HG03378 (cell line): Measurements from ENCODE around the gene SERPING1.

ENCODE experiments used
- ATAC-seq: cut with Tn5 transposase; IDR thresholded peaks from one replicate; pipeline ENCODE4 v1.9.1; 2021; ENCODE audit warnings: mild to moderate bottlenecking, moderate library complexity; ENCODE audit not compliant: unreplicated experiment

The SERPING1 gene

DNA sequence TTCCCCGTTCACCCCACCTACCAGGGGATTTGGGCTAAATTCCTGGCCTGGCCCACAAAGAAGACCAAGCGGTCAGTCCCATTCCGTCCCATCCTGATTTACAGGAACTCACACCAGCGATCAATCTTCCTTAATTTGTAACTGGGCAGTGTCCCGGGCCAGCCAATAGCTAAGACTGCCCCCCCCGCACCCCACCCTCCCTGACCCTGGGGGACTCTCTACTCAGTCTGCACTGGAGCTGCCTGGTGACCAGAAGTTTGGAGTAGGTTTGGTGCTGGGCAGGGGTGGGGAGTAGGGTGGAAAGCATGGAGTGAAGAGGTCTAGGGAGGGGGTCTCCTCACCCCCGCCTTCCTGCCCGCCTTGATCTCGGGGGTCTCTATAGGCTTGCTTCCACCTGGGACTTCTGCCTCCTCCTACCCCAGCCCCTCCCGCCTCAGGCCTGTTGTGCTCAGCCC, at the start of gene SERPING1:
Gene SERPING1 (plus strand): TSS at position 225 of the 455 bp plus-strand sequence. CDS start 586 bp downstream, outside the sequence.
- ATAC-seq, result no peak

GRCh38 chr11:57547854-57548377, 49.6 kb upstream of the SERPING1 start:
- ATAC-seq, result peak; percentile 93

DNA sequence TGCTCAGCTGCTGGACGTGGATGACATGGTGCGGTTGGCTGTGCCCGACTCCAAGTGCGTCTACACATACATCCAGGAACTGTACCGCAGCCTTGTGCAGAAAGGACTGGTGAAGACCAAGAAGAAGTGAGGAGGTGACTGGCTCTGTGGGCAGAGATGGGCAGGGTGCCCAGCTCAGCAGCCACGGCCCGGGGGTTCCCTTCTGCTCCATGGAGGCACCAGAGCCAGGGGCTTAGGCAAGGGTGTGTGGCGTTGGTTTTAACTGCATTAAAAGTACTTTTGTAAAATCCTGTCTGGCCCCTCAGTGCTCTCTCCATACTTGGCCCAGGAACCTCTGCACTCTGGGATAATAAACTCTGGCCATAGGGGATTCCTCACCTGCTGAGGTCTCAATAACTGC, 47.5 kb upstream of the SERPING1 start:
- ATAC-seq, result no peak

GRCh38 chr11:57551941-57552340, 45.5 kb upstream of the SERPING1 start:
- no peak for ATAC-seq

GRCh38 chr11:57552479-57552878, 45.0 kb upstream of the SERPING1 start:
- no peak for ATAC-seq

DNA sequence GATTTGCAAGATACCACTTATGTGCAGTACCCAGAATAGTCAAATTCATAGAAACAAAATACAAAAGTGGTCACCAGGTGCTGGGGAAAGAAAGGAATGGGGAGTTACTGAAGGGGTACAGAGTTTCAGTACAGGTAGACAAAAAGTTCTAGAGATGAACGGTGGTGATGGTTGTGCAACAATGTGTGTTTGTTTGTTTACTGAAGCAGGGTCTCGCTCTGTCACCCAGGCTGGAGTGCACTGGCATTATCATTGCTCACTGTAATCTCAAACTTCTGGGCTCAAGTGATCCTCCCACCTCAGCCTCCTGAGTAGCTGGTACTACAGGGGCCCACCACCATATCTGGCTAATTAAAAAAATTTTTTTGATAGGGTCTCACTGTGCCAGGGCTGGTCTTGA, 42.1 kb upstream of the SERPING1 start:
- ATAC-seq, result no peak

- ATAC-seq, result no peak
Observed at GRCh38 chr11:57556041-57556440, 41.4 kb upstream of the SERPING1 start.

GRCh38 chr11:57560146-57560545, 37.3 kb upstream of the SERPING1 start:
- no peak for ATAC-seq

DNA sequence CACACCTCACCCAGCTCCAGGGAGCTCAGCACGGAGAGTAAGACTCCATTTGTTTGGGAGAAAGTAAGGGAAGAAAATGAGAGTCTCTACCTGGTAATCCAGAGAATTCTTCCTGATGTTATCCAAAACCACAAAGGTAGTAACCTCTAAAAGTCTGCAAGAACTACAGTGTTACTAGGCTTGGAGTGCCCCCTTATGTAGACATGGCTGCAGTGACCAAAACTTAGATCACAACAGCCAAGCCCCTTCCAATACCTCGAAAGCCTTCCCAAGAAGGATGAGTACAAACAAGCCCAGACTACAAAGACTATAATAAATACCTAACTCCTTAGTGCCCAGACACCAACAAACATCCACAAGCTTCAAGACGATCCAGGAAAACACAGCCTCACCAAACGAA, 34.9 kb upstream of the SERPING1 start:
- no peak for ATAC-seq

DNA sequence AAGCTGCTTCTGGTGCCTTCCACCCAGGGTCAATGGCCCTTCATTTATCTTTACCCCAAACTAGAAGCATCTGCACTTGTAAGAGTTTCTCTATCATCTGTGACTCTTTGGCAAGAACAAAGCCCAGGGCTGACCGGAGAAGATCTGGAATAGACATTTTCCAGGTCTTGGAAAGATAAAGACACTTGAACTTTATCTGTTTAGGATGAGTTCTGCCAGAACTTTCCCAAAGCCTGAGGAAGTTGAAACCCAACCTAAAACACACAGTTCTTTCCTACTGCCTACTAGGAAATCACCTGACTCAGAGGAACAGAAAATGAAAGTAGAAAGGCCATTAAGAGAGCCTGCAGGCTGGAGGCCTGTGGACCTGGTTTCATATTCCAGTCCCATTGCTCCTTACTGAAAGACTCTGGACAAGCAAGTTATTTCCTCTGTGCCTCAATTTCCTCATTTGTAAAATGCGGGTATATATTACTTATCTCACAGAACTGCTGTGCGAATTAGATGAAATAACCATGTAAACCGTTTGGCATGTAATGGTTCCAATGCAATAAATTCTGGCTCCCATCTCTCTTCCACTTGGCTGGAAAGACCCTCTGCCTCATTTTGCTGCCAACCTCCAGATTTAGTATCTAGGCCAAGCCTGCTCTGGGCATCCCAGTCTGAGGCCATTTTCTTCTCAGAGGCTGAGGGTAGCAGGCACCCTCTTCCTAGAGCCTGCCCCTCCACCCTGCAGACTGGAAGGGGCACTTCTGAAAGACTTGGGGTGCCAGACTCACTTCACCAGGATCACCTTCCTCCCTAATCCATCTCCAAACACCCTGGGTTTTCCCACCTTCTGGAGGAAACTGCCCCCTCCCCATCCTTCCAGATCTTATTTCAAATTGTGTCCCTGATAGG, 31.2 kb upstream of the SERPING1 start:
- peak; percentile 78 for ATAC-seq

DNA sequence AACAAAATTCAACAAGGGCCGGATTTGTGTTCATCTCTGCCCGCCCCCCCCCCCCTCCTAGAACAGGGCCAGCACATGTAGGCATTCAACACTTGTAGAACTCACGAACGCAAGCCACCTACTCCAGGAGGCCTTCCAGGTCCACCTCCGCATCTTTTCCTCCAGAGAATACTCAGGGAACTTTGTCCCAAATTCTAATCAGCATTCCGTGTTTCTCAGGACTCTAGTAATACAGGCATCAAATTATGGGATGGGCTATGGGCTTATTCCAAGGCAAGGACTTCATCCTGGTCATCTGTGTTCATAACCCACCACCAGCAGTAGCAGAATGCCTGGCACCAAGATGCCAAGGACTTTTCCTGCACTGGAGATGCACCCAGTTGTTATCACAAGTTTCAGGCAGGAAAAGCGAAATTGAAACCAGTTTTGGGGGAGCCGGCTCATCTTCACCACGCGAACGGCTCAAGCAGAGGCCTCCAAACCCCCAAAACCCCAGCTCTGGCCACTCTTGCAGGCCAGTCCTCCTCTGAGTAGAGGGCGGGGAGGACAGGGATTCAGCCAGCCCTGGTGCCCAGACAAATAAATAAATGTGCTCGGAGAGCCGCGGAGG, 30.5 kb upstream of the SERPING1 start:
- no peak for ATAC-seq

GRCh38 chr11:57567515-57568329, 29.8 kb upstream of the SERPING1 start, which contains the start of gene UBE2L6:
Gene UBE2L6, minus strand, starts transcription at chr11:57567672. Its CDS starts 61 bp downstream, at chr11:57567611.
- ATAC-seq, result peak; percentile 29

GRCh38 chr11:57568330-57568766, 29.1 kb upstream of the SERPING1 start:
- peak; percentile 73 for ATAC-seq

GRCh38 chr11:57571606-57572005, 25.9 kb upstream of the SERPING1 start:
- ATAC-seq, result no peak

DNA sequence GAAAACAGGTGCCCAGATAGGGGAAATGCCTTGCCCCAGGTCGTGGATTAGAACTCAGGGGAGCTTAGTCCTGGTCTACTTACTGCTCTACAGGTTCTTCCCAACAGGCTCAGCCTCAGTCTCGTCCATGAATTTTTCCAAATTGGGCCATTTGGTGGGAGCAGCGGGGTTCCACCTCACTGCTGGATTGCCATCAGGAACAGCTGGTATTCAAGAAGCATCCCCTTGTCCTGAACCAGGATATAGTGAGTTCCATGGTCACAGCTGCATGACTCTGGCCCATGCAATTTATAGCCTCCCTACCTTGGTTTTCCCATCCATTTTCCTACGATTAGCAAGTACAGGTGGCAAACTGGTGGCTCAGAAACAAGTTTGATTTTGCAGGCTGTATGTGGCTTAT, 23.4 kb upstream of the SERPING1 start:
- no peak for ATAC-seq

GRCh38 chr11:57584341-57584740, 13.1 kb upstream of the SERPING1 start:
- no peak for ATAC-seq

DNA sequence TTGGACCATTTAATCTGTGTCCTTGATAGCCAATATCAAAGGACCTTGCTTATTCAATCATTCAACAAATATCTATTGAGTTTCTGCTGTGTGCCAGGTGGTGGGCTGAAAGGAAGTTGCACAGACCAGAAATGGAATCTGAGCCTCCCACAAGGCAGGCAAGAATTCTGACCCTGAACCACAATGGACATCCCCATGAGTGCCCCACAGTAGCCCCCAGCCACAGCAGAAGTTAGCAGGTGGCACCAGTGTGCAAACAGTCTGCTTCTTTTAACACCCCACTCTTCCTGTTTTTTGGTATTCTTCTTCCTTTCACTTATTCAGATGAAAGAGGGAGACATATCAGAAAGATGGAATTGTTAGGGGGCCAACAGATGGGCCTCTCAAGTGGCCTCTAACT, 12.2 kb upstream of the SERPING1 start:
- no peak for ATAC-seq

- ATAC-seq, result no peak
Observed at GRCh38 chr11:57586711-57587245, 10.7 kb upstream of the SERPING1 start.

DNA sequence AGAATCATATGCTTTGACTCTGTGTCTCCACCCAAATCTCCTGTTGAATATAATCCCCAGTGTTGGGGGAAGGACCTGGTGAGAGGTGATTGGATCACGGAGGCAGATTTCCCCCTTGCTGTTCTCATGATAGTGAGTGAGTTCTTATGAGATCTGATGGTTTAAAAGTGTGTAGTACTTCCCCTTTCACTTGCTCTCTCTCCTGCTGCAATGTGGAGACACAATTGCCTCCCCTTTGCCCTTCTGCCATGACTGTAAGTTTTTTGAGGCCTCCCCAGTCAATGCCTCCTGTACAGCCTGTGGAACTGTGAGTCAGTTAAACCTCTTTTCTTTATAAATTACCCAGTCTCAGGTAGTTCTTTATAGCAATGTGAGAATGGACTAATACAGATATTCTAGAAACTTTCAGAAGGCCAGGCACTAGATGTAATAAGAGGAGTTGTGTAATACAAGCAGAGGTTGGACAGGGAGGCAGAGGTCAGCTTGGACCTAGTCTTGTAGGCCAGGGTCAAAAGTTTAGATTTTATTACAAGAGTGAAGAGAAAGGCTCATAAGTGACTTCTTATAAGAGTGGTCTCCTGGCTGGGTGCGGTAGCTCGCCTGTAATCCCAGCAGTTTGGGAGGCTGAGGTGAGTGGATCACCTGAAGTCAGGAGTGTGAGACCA, 9.3 kb upstream of the SERPING1 start:
- ATAC-seq, result no peak

DNA sequence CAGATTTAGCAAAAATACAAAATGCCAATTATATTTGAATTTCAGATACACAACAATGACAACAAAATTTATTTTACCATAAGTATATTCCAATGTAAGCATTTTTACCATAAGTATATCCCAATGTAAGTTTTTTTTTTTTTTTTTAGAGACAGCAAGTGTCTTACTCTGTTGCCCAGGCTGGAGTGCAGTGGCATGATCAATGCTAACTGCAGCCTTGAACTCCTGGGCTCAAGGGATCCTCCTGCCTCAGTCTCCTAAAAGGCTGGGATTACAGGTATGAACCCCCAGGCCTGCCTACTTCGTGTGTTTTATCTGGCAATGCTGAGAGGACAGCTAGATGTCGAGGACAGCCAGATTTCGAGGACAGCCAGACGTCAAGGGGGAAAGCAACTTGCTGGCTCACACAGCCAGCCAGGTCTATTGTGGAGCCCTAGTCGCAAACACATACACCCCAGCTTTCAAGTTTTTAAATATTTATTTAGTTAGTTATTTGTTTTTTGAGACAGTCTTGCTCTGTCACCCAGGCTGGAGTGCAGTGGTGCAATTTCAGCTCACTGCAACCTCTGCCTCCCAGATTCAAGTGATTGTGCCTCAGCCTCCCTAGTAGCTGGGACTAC, 1.1 kb upstream of the SERPING1 start:
- ATAC-seq, result no peak
